ENCODE results near the gene MZT2B. TPM values are rescaled to one million over a fixed set of nuclear protein-coding genes. Genes with fewer than 3 reads are reported as not detected.
"Not testable (repeated sequence)": the region's sequence is repeated elsewhere in the genome, so short reads cannot be mapped to it uniquely, and the experiment has no call there.

The MZT2B gene
- total and polyA plus RNA-seq, 2 of the 13 experiments (the other 11 are each of a cell fraction or from before 2014, with no cell fraction given) = 253 to 410 TPM

- ATAC-seq, POLR2A ChIA-PET: not testable (repeated sequence)
Measured at GRCh38 chr2:130228005-130228404, 45.9 kb downstream of the MZT2B start.

GRCh38 chr2:130228467-130229160 lies 46.6 kb downstream of the MZT2B start:
- H3K9ac ChIP-seq (ENCODE audit: insufficient read depth, low read depth, low read length); H3K36me3 ChIP-seq (replicated peaks in 1 of 2; ENCODE audit: control insufficient read depth in 1 of 2, insufficient read depth in 2 of 2, low read length in 2 of 2); H3K4me3 ChIP-seq (replicated peaks in 1 of 3; ENCODE audit: insufficient read depth in 1 of 3, low read depth in 2 of 3, low read length in 3 of 3); H3K9me3 ChIP-seq (ENCODE audit: low read length); H3K79me2 ChIP-seq (ENCODE audit: insufficient read depth, low read length); DNase-seq (ENCODE audit: low spot score); ATAC-seq; BruUV-seq (replicated peaks); CTCF ChIA-PET (ENCODE audit: low intra/inter-chr PET ratio, low total read pairs); in situ Hi-C loops (cut with HindIII; ENCODE audit: extremely low pct_ligation_motif_present, low pct_unique_long_range_greater_than_20kb); H3K27ac ChIP-seq (ENCODE audit: extremely low read length, insufficient read depth, low read length); H3K4me2 ChIP-seq (ENCODE audit: low read depth, low read length); intact Hi-C loops (cut with micrococcal nuclease; ENCODE audit: unreplicated experiment); H3K4me1 ChIP-seq (ENCODE audit: insufficient read depth, low read length); POLR2A ChIA-PET; FAIRE-seq; H4K20me1 ChIP-seq (ENCODE audit: insufficient read depth, low read length); H2AFZ ChIP-seq (ENCODE audit: low read length): not testable (repeated sequence)
- H3K27me3 ChIP-seq (ENCODE audit: control insufficient read depth in 1 of 2, insufficient read depth in 2 of 2, low read length in 2 of 2) = peaks cover 3 to 36% of the 10 kb centered on the region in 2 experiments; a peak in 3 of 5 replicates
- 84% methylated on average over 67 of the region's 69 CpGs for WGBS (ENCODE audit: low lambda C conversion rate)

More at GRCh38 chr2:130228005-130228404, 45.9 kb downstream of the MZT2B start:
- CTCF ChIA-PET (ENCODE audit: low intra/inter-chr PET ratio, low total read pairs); in situ Hi-C loops (cut with HindIII; ENCODE audit: extremely low pct_ligation_motif_present, low pct_unique_long_range_greater_than_20kb); H4K20me1 ChIP-seq (ENCODE audit: insufficient read depth, low read length); H3K27ac ChIP-seq (ENCODE audit: extremely low read length, insufficient read depth, low read length); FAIRE-seq; H3K9me3 ChIP-seq (ENCODE audit: low read length); H3K4me3 ChIP-seq (replicated peaks in 1 of 3; ENCODE audit: insufficient read depth in 1 of 3, low read depth in 2 of 3, low read length in 3 of 3); H3K4me2 ChIP-seq (ENCODE audit: low read depth, low read length); H3K79me2 ChIP-seq (ENCODE audit: insufficient read depth, low read length); H3K9ac ChIP-seq (ENCODE audit: insufficient read depth, low read depth, low read length); H2AFZ ChIP-seq (ENCODE audit: low read length); H3K36me3 ChIP-seq (replicated peaks in 1 of 2; ENCODE audit: control insufficient read depth in 1 of 2, insufficient read depth in 2 of 2, low read length in 2 of 2); intact Hi-C loops (cut with micrococcal nuclease; ENCODE audit: unreplicated experiment); DNase-seq (ENCODE audit: low spot score); H3K4me1 ChIP-seq (ENCODE audit: insufficient read depth, low read length); BruUV-seq (replicated peaks): not testable (repeated sequence)
- 61% methylated on average over 21 of the region's 21 CpGs for whole genome bisulfite sequencing (ENCODE audit: low lambda C conversion rate)
- H3K27me3 ChIP-seq (ENCODE audit: control insufficient read depth in 1 of 2, insufficient read depth in 2 of 2, low read length in 2 of 2) = peaks cover 3 to 30% of the 10 kb centered on the region in 2 experiments; a peak in 3 of 5 replicates

GRCh38 chr2:130229161-130229510 lies 47.1 kb downstream of the MZT2B start:
- FAIRE-seq; POLR2A ChIA-PET; CTCF ChIA-PET (ENCODE audit: low intra/inter-chr PET ratio, low total read pairs): not testable (repeated sequence)

GRCh38 chr2:130230376-130230775 lies 48.3 kb downstream of the MZT2B start:
- peak; percentile 32 for ATAC-seq
- H4K20me1 ChIP-seq (ENCODE audit: insufficient read depth, low read length); H3K4me1 ChIP-seq (ENCODE audit: insufficient read depth, low read length); H3K9me3 ChIP-seq (ENCODE audit: low read length); H2AFZ ChIP-seq (ENCODE audit: low read length); H3K79me2 ChIP-seq (ENCODE audit: insufficient read depth, low read length); H3K9ac ChIP-seq (ENCODE audit: insufficient read depth, low read depth, low read length); POLR2A ChIA-PET; CTCF ChIA-PET (ENCODE audit: low intra/inter-chr PET ratio, low total read pairs); DNase-seq (ENCODE audit: low spot score); BruUV-seq (replicated peaks); intact Hi-C loops (cut with micrococcal nuclease; ENCODE audit: unreplicated experiment); in situ Hi-C loops (cut with HindIII; ENCODE audit: extremely low pct_ligation_motif_present, low pct_unique_long_range_greater_than_20kb); FAIRE-seq; H3K4me2 ChIP-seq (ENCODE audit: low read depth, low read length); H3K36me3 ChIP-seq (replicated peaks in 1 of 2; ENCODE audit: control insufficient read depth in 1 of 2, insufficient read depth in 2 of 2, low read length in 2 of 2); H3K27ac ChIP-seq (ENCODE audit: extremely low read length, insufficient read depth, low read length); H3K4me3 ChIP-seq (replicated peaks in 1 of 3; ENCODE audit: insufficient read depth in 1 of 3, low read depth in 2 of 3, low read length in 3 of 3): not testable (repeated sequence)
- peaks cover 3 to 30% of the 10 kb centered on the region in 2 experiments; a peak in 3 of 5 replicates for H3K27me3 ChIP-seq (ENCODE audit: control insufficient read depth in 1 of 2, insufficient read depth in 2 of 2, low read length in 2 of 2)
- WGBS (ENCODE audit: low lambda C conversion rate) = 42% methylated on average over 18 of the region's 18 CpGs

More at GRCh38 chr2:130229161-130229510, 47.1 kb downstream of the MZT2B start:
- H3K36me3 ChIP-seq (replicated peaks in 1 of 2; ENCODE audit: control insufficient read depth in 1 of 2, insufficient read depth in 2 of 2, low read length in 2 of 2); DNase-seq (ENCODE audit: low spot score); H3K4me3 ChIP-seq (replicated peaks in 1 of 3; ENCODE audit: insufficient read depth in 1 of 3, low read depth in 2 of 3, low read length in 3 of 3); H3K9ac ChIP-seq (ENCODE audit: insufficient read depth, low read depth, low read length); H4K20me1 ChIP-seq (ENCODE audit: insufficient read depth, low read length); ATAC-seq; H2AFZ ChIP-seq (ENCODE audit: low read length); H3K79me2 ChIP-seq (ENCODE audit: insufficient read depth, low read length); H3K27ac ChIP-seq (ENCODE audit: extremely low read length, insufficient read depth, low read length); in situ Hi-C loops (cut with HindIII; ENCODE audit: extremely low pct_ligation_motif_present, low pct_unique_long_range_greater_than_20kb); H3K9me3 ChIP-seq (ENCODE audit: low read length); H3K4me2 ChIP-seq (ENCODE audit: low read depth, low read length); H3K4me1 ChIP-seq (ENCODE audit: insufficient read depth, low read length); BruUV-seq (replicated peaks); intact Hi-C loops (cut with micrococcal nuclease; ENCODE audit: unreplicated experiment): not testable (repeated sequence)
- 86% methylated on average over 43 of the region's 48 CpGs for WGBS (ENCODE audit: low lambda C conversion rate)
- peaks cover 3 to 32% of the 10 kb centered on the region in 2 experiments; a peak in 3 of 5 replicates for H3K27me3 ChIP-seq (ENCODE audit: control insufficient read depth in 1 of 2, insufficient read depth in 2 of 2, low read length in 2 of 2)

Data from HepG2 (cell line).